Measurements from ENCODE around the gene RIPK3. TPM values are rescaled to one million over a fixed set of nuclear protein-coding genes. Genes with fewer than 3 reads are reported as not detected.

RIPK3 gene
- total RNA-seq, 1 experiment from 2014 or later = 0.35 TPM

GRCh38 chr14:24334431-24335291 is 5.1 kb downstream of the RIPK3 start, which contains the start of gene ADCY4:
Gene ADCY4 (minus strand): TSS chr14:24335071. CDS start chr14:24334652, 419 bp downstream.
- Histone ChIP-seq H2BK12ac (ENCODE audit: insufficient read length, low read depth, low read length) (no peak within 1 kb of the TSS), H3K4me2 (ENCODE audit: insufficient read depth, insufficient read length, low read length) (peak within 1 kb of the TSS; percentile 62), H3K18ac (ENCODE audit: insufficient read length, low read depth, low read length) (no peak within 1 kb of the TSS), H3K4ac (ENCODE audit: low read depth, low read length) (no peak within 1 kb of the TSS), H3K79me2 (ENCODE audit: insufficient read depth, low read length) (no peaks in the 10 kb centered on the region), H3K27me3 (ENCODE audit: insufficient read depth, low read length) (peaks cover 54% of the 10 kb centered on the region), H2AFZ (ENCODE audit: low read length) (no peak within 1 kb of the TSS), H4K91ac (ENCODE audit: insufficient read length, low read depth, low read length) (no peak within 1 kb of the TSS), H3K14ac (ENCODE audit: insufficient read depth, low read length) (no peak within 1 kb of the TSS), H3T11ph (ENCODE audit: low read length) (no peak within 1 kb of the TSS), H3K9ac (ENCODE audit: extremely low read depth, insufficient read length, low read length) (no peak within 1 kb of the TSS), H4K5ac (ENCODE audit: insufficient read length, low read depth, low read length) (no peak within 1 kb of the TSS), H3K23me2 (ENCODE audit: insufficient read length, low read depth, low read length, poor library complexity, severe bottlenecking) (peaks cover 26% of the 10 kb centered on the region), H2BK15ac (ENCODE audit: low read depth, low read length) (no peak within 1 kb of the TSS), H2AK5ac (ENCODE audit: insufficient read length, low read length) (no peak within 1 kb of the TSS), H2BK120ac (ENCODE audit: low read depth, low read length, poor library complexity, severe bottlenecking) (no peak within 1 kb of the TSS), H3K27ac (ENCODE audit: insufficient read length, low read depth, low read length) (no peak within 1 kb of the TSS), H4K8ac (replicated peaks; ENCODE audit: insufficient read length, low read depth, low read length) (no peak within 1 kb of the TSS), H3K56ac (ENCODE audit: insufficient read length, low read depth, low read length) (no peak within 1 kb of the TSS), H3K23ac (ENCODE audit: insufficient read length, low read depth, low read length) (no peak within 1 kb of the TSS), H3K79me1 (ENCODE audit: insufficient read depth, low read depth, low read length, poor library complexity, severe bottlenecking) (no peaks in the 10 kb centered on the region), H4K20me1 (ENCODE audit: control insufficient read depth, insufficient read depth, insufficient read length) (no peaks in the 10 kb centered on the region), H3K9me3 (ENCODE audit: control insufficient read depth, low read depth, low read length) (no peaks in the 10 kb centered on the region), H3K4me1 (ENCODE audit: insufficient read depth, low read length) (no peaks in the 10 kb centered on the region; the same call in 1 of the 2 replicates), H2BK5ac (ENCODE audit: insufficient read length, low read length) (no peak within 1 kb of the TSS), H2BK20ac (ENCODE audit: low read depth, low read length, poor library complexity, severe bottlenecking) (no peak within 1 kb of the TSS)
- Mint-ChIP-seq H3K9me3 (peaks cover 0 to 2% of the 10 kb centered on the region in 2 experiments; a peak in 3 of 5 replicates), H3K27me3 (ENCODE audit: low read depth) (peaks cover 100% of the 10 kb centered on the region), H3K4me1 (peaks cover 28 to 35% of the 10 kb centered on the region in 2 experiments), H3K36me3 (ENCODE audit: insufficient read depth in 1 of 3, low read depth in 3 of 3) (no peaks in the 10 kb centered on the region; a peak in 1 of 7 replicates), H3K27ac (no peak within 1 kb of the TSS), H3K4me3 (peak within 1 kb of the TSS; percentile 59 to 91)
- TF ChIP-seq CTCF (conservative IDR thresholded peaks at IDR 0.05) = no peak
- DNase-seq = no peak
- WGBS (ENCODE audit: extremely low coverage, insufficient read length, low lambda C conversion rate) = no CpG with 5 or more reads among the region's 65 CpGs
